ENCODE results near the gene TCF25.

GRCh38 chr16:89844739-89845339 is 28.6 kb upstream of the TCF25 start:
- TF ChIP-seq, protein P1, sequence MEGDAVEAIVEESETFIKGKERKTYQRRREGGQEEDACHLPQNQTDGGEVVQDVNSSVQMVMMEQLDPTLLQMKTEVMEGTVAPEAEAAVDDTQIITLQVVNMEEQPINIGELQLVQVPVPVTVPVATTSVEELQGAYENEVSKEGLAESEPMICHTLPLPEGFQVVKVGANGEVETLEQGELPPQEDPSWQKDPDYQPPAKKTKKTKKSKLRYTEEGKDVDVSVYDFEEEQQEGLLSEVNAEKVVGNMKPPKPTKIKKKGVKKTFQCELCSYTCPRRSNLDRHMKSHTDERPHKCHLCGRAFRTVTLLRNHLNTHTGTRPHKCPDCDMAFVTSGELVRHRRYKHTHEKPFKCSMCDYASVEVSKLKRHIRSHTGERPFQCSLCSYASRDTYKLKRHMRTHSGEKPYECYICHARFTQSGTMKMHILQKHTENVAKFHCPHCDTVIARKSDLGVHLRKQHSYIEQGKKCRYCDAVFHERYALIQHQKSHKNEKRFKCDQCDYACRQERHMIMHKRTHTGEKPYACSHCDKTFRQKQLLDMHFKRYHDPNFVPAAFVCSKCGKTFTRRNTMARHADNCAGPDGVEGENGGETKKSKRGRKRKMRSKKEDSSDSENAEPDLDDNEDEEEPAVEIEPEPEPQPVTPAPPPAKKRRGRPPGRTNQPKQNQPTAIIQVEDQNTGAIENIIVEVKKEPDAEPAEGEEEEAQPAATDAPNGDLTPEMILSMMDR (conservative IDR thresholded peaks at IDR 0.05): no peak
- no peak for TF ChIP-seq EZH2 (IDR thresholded peaks at IDR 0.05; ENCODE audit: low read depth)

All from PC-9 (cell line).